Activated effector memory CD4-positive, alpha-beta T cell treated with anti-CD3 and anti-CD28 coated beads, Interleukin-2, amount 50 U/mL, for 16 hours (primary cell): ENCODE data around the gene MAGT1.
A peak's percentile ranks its signal among the peaks of the same experiment; 100 is the strongest.
"Not testable (repeated sequence)": the region's sequence is repeated elsewhere in the genome, so short reads cannot be mapped to it uniquely, and the experiment has no call there.

Source experiments
- DNase-seq: peaks from one replicate; pipeline ENCODE4 v3.0.0-alpha.2; 2020

MAGT1 gene

GRCh38 chrX:77821989-77822388 is 73.2 kb downstream of the MAGT1 start:
- not testable (repeated sequence) for DNase-seq

DNA sequence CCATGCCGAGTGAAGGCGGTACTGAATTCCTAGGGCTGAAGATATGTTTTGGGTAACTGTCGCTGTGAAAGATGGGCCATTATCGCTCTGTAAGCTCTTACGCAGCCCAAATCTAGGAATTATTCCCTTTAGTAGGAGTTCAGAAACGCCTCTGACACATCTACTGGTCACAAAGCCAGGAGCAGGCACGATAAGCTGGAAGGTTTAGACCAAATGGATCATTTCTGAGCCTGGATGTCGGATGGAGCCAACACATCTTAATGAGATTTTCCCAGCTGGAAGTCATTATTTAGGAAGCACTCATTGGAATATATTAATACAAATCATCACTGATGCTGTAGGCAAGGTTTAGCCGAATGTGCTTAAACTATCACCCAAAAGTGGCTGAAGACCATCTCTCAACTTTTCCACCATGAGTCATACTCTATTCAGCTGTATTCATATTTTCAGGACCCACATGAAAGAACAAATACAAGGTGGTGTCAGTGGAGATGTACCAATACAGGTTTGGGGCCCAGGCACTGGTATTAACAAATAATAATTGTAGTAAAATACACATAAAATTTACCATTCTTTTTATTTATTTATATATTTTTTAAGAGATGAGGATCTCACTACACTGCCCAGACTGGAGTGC is 75.0 kb downstream of the MAGT1 start:
- no peak for DNase-seq

GRCh38 chrX:77814210-77814609 is 81.0 kb downstream of the MAGT1 start:
- DNase-seq: no peak

GRCh38 chrX:77802201-77802600 is 93.0 kb downstream of the MAGT1 start:
- DNase-seq: no peak

GRCh38 chrX:77795124-77795523 is 100.1 kb downstream of the MAGT1 start:
- DNase-seq: no peak

GRCh38 chrX:77793946-77794345 is 101.3 kb downstream of the MAGT1 start:
- no peak for DNase-seq

GRCh38 chrX:77788050-77788449 is 107.2 kb downstream of the MAGT1 start:
- DNase-seq: no peak

GRCh38 chrX:77786365-77786680 is 108.9 kb downstream of the MAGT1 start:
- no peak for DNase-seq

DNA sequence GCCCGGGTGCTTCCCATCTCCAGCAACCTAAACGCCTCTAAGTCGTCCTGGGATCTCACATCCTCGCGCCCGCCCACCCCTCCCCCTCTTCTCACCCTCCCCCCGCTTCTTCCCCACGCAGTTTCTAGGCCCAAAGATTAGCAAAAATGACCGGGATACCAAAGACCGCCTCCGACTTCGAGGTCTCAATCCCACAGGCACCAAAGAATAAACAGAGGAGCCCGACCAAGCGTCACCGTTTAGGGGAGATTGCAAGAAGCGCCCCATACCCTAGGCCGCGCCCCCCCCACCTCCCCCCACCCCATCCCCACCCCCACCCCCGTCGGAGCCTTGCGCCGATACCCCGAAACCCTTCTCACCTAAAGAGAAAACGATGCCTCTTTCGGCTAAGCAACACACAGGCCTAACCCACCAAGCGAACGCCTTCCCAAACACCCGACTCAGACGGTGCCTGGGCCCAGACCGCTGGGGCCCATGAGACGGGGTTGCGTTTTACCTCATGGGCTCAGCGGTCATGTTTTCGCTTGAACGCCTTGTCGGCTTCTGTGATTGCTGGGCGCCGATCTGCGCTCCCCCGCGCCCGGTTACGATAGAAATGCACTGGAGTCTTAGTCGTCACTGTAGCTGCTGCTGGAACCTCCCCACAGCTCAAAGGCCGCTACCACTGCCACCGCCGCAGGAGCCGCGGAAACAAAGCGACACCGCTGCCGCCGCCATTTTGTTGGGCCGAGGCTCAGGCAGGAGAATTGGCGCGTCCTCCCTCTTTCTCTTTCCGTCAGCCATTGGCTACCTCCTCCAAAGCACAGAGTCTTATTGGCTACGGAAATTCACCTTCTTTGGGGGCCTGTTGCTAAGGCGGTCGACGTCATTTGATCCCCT is 109.5 kb downstream of the MAGT1 start, which contains the start of gene ATRX:
Gene ATRX, minus strand, starts transcription at position 731 of the 879 bp plus-strand sequence. Its CDS starts 215 bp downstream, at position 516.
- peak; percentile 90 for DNase-seq

GRCh38 chrX:77779695-77780094 is 115.5 kb downstream of the MAGT1 start:
- no peak for DNase-seq

DNA sequence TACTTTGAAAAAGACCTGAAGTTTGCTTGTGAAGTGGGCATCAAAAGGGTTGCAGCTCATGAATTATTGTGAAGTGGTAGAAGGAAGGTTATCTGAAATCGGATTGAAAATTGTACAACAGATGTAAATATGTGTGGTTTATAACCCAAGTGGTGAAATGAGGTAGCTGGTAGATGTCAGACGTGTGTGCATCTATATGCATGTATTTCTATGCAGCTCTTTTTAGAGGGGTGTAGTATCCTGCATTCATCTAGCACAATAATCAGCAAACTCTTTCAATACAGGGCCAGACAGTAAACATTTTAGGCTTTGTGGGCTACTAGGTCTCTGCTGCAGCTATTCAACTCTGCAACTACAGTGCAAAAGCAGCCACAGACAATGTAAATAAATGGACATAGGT is 118.6 kb downstream of the MAGT1 start:
- DNase-seq: no peak
